Measurements from ENCODE around the gene AMOTL1. TPM values are rescaled to one million over a fixed set of nuclear protein-coding genes. Genes with fewer than 3 reads are reported as not detected.

AMOTL1 gene
- total RNA-seq, 4 donors from 2014 or later, result 150 to 393 (median 244) TPM

DNA sequence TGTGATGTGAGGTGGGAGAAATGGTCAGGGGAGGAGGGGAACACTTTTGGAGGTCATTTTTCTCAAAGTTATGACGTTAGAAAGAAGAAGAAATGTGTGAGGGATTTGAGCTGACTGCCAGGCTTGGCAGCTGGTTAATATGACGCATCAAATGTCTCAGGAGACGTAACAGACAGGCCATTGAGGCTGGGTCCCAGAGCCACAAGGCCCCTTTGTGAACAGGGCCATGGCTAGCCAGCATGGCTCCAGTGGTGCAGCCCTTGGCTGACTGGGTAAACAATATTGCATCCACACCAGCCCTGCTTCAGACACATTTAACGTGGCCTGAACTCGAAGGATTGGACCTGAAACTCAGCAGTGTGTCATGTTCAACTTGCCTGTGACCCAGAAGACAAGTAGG lies 34.3 kb downstream of the AMOTL1 start:
- in situ Hi-C loops (cut with MboI; ENCODE audit: low sequenced_read_pairs in 4 of 4), result loop anchor here in 1 of 4 donors (25.0 kb wide), 1 partner anchor 110 kb away; no protein-coding TSS in a partner anchor
- H3K27ac ChIP-seq, result peak overlapping the region; percentile 68 to 91 (median 82)
- intact Hi-C loops (cut with DNase I; ENCODE audit: low total_unique reads), result loop anchor here (5.0 kb wide), 1 partner anchor 180 kb away; no protein-coding TSS in a partner anchor
- TF ChIP-seq CTCF (IDR thresholded peaks at IDR 0.05 in 4 of 5, conservative IDR thresholded peaks at IDR 0.05 in 1 of 5), result no peak
- DNase-seq (no peak), ATAC-seq (peak in 1 of 2 donors; percentile 16)
- H3K27me3 ChIP-seq, result no peaks in the 10 kb centered on the region
- H3K4me1 ChIP-seq, result peaks cover 91 to 95% of the 10 kb centered on the region in 2 donors
- H3K9me3 ChIP-seq, result no peaks in the 10 kb centered on the region
- H3K36me3 ChIP-seq, result peaks cover 0 to 9% of the 10 kb centered on the region in 2 donors
- H3K4me3 ChIP-seq, result peak overlapping the region in 1 of 4 donors; percentile 5

GRCh38 chr11:94803491-94803890 lies 35.3 kb downstream of the AMOTL1 start:
- in situ Hi-C loops (cut with MboI; ENCODE audit: low sequenced_read_pairs in 4 of 4) (loop anchor here in 1 of 4 donors (25.0 kb wide), 1 partner anchor 109 kb away; no protein-coding TSS in a partner anchor), intact Hi-C loops (cut with DNase I; ENCODE audit: low total_unique reads) (loop anchor here (5.0 kb wide), 1 partner anchor 181 kb away; no protein-coding TSS in a partner anchor)
- H3K27ac ChIP-seq, result peak overlapping the region in 3 of 4 donors; percentile 68 to 91 (median 73)
- no peaks in the 10 kb centered on the region for H3K9me3 ChIP-seq
- H3K4me1 ChIP-seq, result peaks cover 81 to 86% of the 10 kb centered on the region in 2 donors
- peaks cover 0 to 9% of the 10 kb centered on the region in 2 donors for H3K36me3 ChIP-seq
- DNase-seq (no peak), ATAC-seq (no peak)
- no peak overlapping the region for H3K4me3 ChIP-seq
- no peak for TF ChIP-seq POLR2A (IDR thresholded peaks at IDR 0.05)
- H3K27me3 ChIP-seq, result no peaks in the 10 kb centered on the region

GRCh38 chr11:94804874-94805273 lies 36.7 kb downstream of the AMOTL1 start:
- intact Hi-C loops (cut with DNase I; ENCODE audit: low total_unique reads), result loop anchor here (5.0 kb wide), 1 partner anchor 183 kb away; no protein-coding TSS in a partner anchor
- DNase-seq (no peak), ATAC-seq (no peak)
- peaks cover 67 to 80% of the 10 kb centered on the region in 2 donors for H3K4me1 ChIP-seq
- TF ChIP-seq CTCF (IDR thresholded peaks at IDR 0.05 in 4 of 5, conservative IDR thresholded peaks at IDR 0.05 in 1 of 5), result no peak
- no peak for TF ChIP-seq POLR2A (IDR thresholded peaks at IDR 0.05)
- peak overlapping the region in 2 of 4 donors; percentile 45 to 63 for H3K27ac ChIP-seq
- H3K4me3 ChIP-seq, result no peak overlapping the region
- in situ Hi-C loops (cut with MboI; ENCODE audit: low sequenced_read_pairs in 4 of 4), result loop anchor here in 1 of 4 donors (25.0 kb wide), 1 partner anchor 107 kb away; no protein-coding TSS in a partner anchor
- H3K9me3 ChIP-seq, result no peaks in the 10 kb centered on the region
- no peaks in the 10 kb centered on the region for H3K27me3 ChIP-seq
- no peaks in the 10 kb centered on the region for H3K36me3 ChIP-seq

- Histone ChIP-seq H3K27me3 (no peaks in the 10 kb centered on the region), H3K9me3 (no peaks in the 10 kb centered on the region), H3K36me3 (no peaks in the 10 kb centered on the region), H3K4me3 (no peak overlapping the region), H3K4me1 (peaks cover 56 to 74% of the 10 kb centered on the region in 2 donors), H3K27ac (peak overlapping the region in 2 of 4 donors; percentile 22 to 44)
- in situ Hi-C loops (cut with MboI; ENCODE audit: low sequenced_read_pairs in 4 of 4), result loop anchor here in 1 of 4 donors (25.0 kb wide), 1 partner anchor 106 kb away; no protein-coding TSS in a partner anchor
- TF ChIP-seq POLR2A (IDR thresholded peaks at IDR 0.05), result no peak
- no peak for TF ChIP-seq CTCF (IDR thresholded peaks at IDR 0.05 in 4 of 5, conservative IDR thresholded peaks at IDR 0.05 in 1 of 5)
- intact Hi-C loops (cut with DNase I; ENCODE audit: low total_unique reads), result no loop called here
- no peak for DNase-seq
- no peak for ATAC-seq
Observed at GRCh38 chr11:94806014-94806413, 37.9 kb downstream of the AMOTL1 start.

GRCh38 chr11:94806419-94806818 lies 38.3 kb downstream of the AMOTL1 start:
- no peak for DNase-seq
- intact Hi-C loops (cut with DNase I; ENCODE audit: low total_unique reads) (no loop called here), in situ Hi-C loops (cut with MboI; ENCODE audit: low sequenced_read_pairs in 4 of 4) (loop anchor here in 1 of 4 donors (25.0 kb wide), 1 partner anchor 106 kb away; no protein-coding TSS in a partner anchor)
- no peak for ATAC-seq
- H3K4me1 ChIP-seq, result peaks cover 52 to 73% of the 10 kb centered on the region in 2 donors
- no peak overlapping the region for H3K4me3 ChIP-seq
- H3K27me3 ChIP-seq, result no peaks in the 10 kb centered on the region
- TF ChIP-seq CTCF (IDR thresholded peaks at IDR 0.05 in 4 of 5, conservative IDR thresholded peaks at IDR 0.05 in 1 of 5) (no peak), POLR2A (IDR thresholded peaks at IDR 0.05) (no peak)
- H3K36me3 ChIP-seq, result no peaks in the 10 kb centered on the region
- peak overlapping the region in 1 of 4 donors; percentile 44 for H3K27ac ChIP-seq
- no peaks in the 10 kb centered on the region for H3K9me3 ChIP-seq
